OCI-LY7 (cell line): ENCODE data around the gene SMIM7. TPM values are rescaled to one million over a fixed set of nuclear protein-coding genes. Genes with fewer than 3 reads are reported as not detected.

Experiments
- BruUV-seq: library from RNA; stranded (reverse); fragments of 400-500 nt; replicated peaks from 2 replicates; lab custom pipeline; 2021; lab: Mats Ljungman, UMichigan
- CTCF ChIA-PET: fragments of 300-600 bp; sonication (Branson Sonifier 250); formaldehyde crosslinking; loops from one replicate; lab custom pipeline; 2022; ENCODE audit warnings: antibody characterized with exemption; ENCODE audit not compliant: unreplicated experiment; lab: Charles Lee
- POLR2A ChIA-PET: fragments of 300-600 bp; sonication (Branson Sonifier 250); formaldehyde crosslinking; loops from one replicate; lab custom pipeline; 2022; ENCODE audit warnings: antibody characterized with exemption; lab: Charles Lee
- DNase-seq: peaks from one replicate; pipeline ENCODE4 v3.0.0-alpha.2; 2015; ENCODE audit warnings: low spot score
- H2AFZ ChIP-seq: fragments of 200-600 bp; sonication (generic), shearing (Covaris generic); 2 replicates; pipeline ENCODE4 v1.6.1; 2014; ENCODE audit warnings: mild to moderate bottlenecking, antibody characterized with exemption, low read length, moderate library complexity
- H3K27ac ChIP-seq: fragments of 200-600 bp; sonication (generic); 2 replicates; pipeline ENCODE4 v1.5.1; 2014; ENCODE audit warnings: mixed run types, low read depth, mild to moderate bottlenecking, moderate library complexity, low read length, inconsistent platforms; ENCODE audit not compliant: poor library complexity, severe bottlenecking
- H3K36me3 ChIP-seq: fragments of 200-600 bp; sonication (generic); 2 replicates; pipeline ENCODE4 v1.6.1; 2014; ENCODE audit warnings: mild to moderate bottlenecking, antibody characterized with exemption, low read length, moderate library complexity, mixed read lengths; ENCODE audit not compliant: insufficient read depth
- H3K4me1 ChIP-seq: fragments of 200-600 bp; sonication (generic); 2 replicates; pipeline ENCODE4 v1.5.1; 2014; ENCODE audit warnings: mild to moderate bottlenecking, low read length; ENCODE audit not compliant: insufficient read depth, poor library complexity, severe bottlenecking
- H3K4me2 ChIP-seq: fragments of 200-600 bp; sonication (generic); 2 replicates; pipeline ENCODE4 v1.6.1; 2014; ENCODE audit warnings: mild to moderate bottlenecking, low read length
- H3K4me3 ChIP-seq: fragments of 200-600 bp; sonication (generic); 2 replicates; pipeline ENCODE4 v1.5.1; 2014; ENCODE audit warnings: mild to moderate bottlenecking, low read depth, low read length; ENCODE audit not compliant: poor library complexity, severe bottlenecking
- H3K79me2 ChIP-seq: fragments of 200-600 bp; sonication (generic); 2 replicates; pipeline ENCODE4 v1.6.1; 2016; ENCODE audit warnings: low read depth, mild to moderate bottlenecking, low read length, moderate library complexity, mixed read lengths; ENCODE audit not compliant: insufficient read depth
- H3K9me2 ChIP-seq: fragments of 200-600 bp; sonication (generic); 2 replicates; pipeline ENCODE4 v1.6.1; 2016; ENCODE audit warnings: mild to moderate bottlenecking, low read length, mixed read lengths; ENCODE audit not compliant: insufficient read depth
- H3K9me3 ChIP-seq: fragments of 200-600 bp; sonication (generic); 2 replicates; pipeline ENCODE4 v1.6.1; 2014; ENCODE audit warnings: mild to moderate bottlenecking, mixed run types, low read length, mixed read lengths
- H4K20me1 ChIP-seq: fragments of 200-600 bp; sonication (generic); 2 replicates; pipeline ENCODE4 v1.6.1; 2014; ENCODE audit warnings: mild to moderate bottlenecking, antibody characterized with exemption, low read length, moderate library complexity, mixed read lengths; ENCODE audit not compliant: insufficient read depth
- CTCF ChIP-seq: fragments of 200-600 bp; sonication (generic); conservative IDR thresholded peaks from 2 replicates; pipeline ENCODE4 v1.5.1; 2014; ENCODE audit warnings: mild to moderate bottlenecking, antibody characterized with exemption, low read length, moderate library complexity, mixed read lengths
- EZH2phosphoT487 ChIP-seq: fragments of 200-600 bp; sonication (generic); IDR thresholded peaks from 2 replicates; pipeline ENCODE4 v1.6.1; 2018; ENCODE audit warnings: low read depth, borderline replicate concordance, mild to moderate bottlenecking, mixed run types, antibody characterized with exemption, low read length, moderate library complexity, mixed read lengths
- intact Hi-C: fragments of 100-400 bp; cut with micrococcal nuclease; formaldehyde crosslinking; loops from one replicate; pipeline ENCODE4 v1.10.0; 2022; ENCODE audit not compliant: unreplicated experiment
- total RNA-seq, 2 experiments: library from RNA; depleted of rRNA in 1 of 2; stranded (reverse); fragments of >200 nt in 1 of 2; shearing (Covaris generic) in 1 of 2; gene quantifications; 2 replicates each; pipeline ENCODE4 v1.2.3, GENCODE V29; 2014 to 2022

Gene SMIM7
- total RNA-seq, 2 experiments from 2014 or later: 87.0 to 96.3 TPM

- H3K4me1 ChIP-seq: peaks cover 58% of the 10 kb centered on the region
- H3K27ac ChIP-seq: no peak overlapping the region
- H3K4me3 ChIP-seq: no peak overlapping the region
- H3K79me2 ChIP-seq: peaks cover 78% of the 10 kb centered on the region
- no peaks in the 10 kb centered on the region for H3K9me2 ChIP-seq
- peaks cover 53% of the 10 kb centered on the region for H4K20me1 ChIP-seq
- no TSS peak for BruUV-seq
- H3K36me3 ChIP-seq: peaks cover 57% of the 10 kb centered on the region; the same call in 1 of the 2 replicates
- no peak for DNase-seq
- ChIA-PET POLR2A (interaction anchor here (0.7 to 2.3 kb wide), 5 partner anchors 8 to 82 kb away, joined by 3 to 6 read pairs (median 3); no protein-coding TSS in a partner anchor), CTCF (no interaction called here)
- no peaks in the 10 kb centered on the region for H3K9me3 ChIP-seq
- H3K4me2 ChIP-seq: peak overlapping the region; percentile 86; the same call in 1 of the 2 replicates
- intact Hi-C loops: no loop called here
- H2AFZ ChIP-seq: no peak overlapping the region
- no peak for TF ChIP-seq CTCF
- no peak for TF ChIP-seq EZH2phosphoT487
Observed at GRCh38 chr19:16625163-16625958, 34.6 kb downstream of the SMIM7 start.

GRCh38 chr19:16624236-16624635, 35.7 kb downstream of the SMIM7 start:
- peaks cover 87% of the 10 kb centered on the region for H3K79me2 ChIP-seq
- BruUV-seq: no TSS peak
- H2AFZ ChIP-seq: no peak overlapping the region
- CTCF ChIA-PET: no interaction called here
- H3K27ac ChIP-seq: no peak overlapping the region
- H3K36me3 ChIP-seq: peaks cover 57% of the 10 kb centered on the region; the same call in 1 of the 2 replicates
- H3K4me2 ChIP-seq: peak overlapping the region; percentile 14; the same call in 1 of the 2 replicates
- intact Hi-C loops: no loop called here
- H3K4me3 ChIP-seq: no peak overlapping the region
- TF ChIP-seq EZH2phosphoT487 (no peak), CTCF (no peak)
- no peak for DNase-seq
- no peaks in the 10 kb centered on the region for H3K9me3 ChIP-seq
- peaks cover 64% of the 10 kb centered on the region for H4K20me1 ChIP-seq
- peaks cover 58% of the 10 kb centered on the region for H3K4me1 ChIP-seq
- no peaks in the 10 kb centered on the region for H3K9me2 ChIP-seq
- POLR2A ChIA-PET: interaction anchor here (0.6 to 2.3 kb wide), 5 partner anchors 15 to 40 kb away, joined by 3 to 6 read pairs (median 3); no protein-coding TSS in a partner anchor
